Measurements from ENCODE around the gene C2orf76. TPM values are rescaled to one million over a fixed set of nuclear protein-coding genes. Genes with fewer than 3 reads are reported as not detected.

C2orf76 gene
- total and polyA plus RNA-seq, 3 experiments from 2014 or later = 16.5 to 24.7 (median 19.6) TPM

- peaks cover 0 to 21% (median 20%) of the 10 kb centered on the region in 3 donors for H3K36me3 Mint-ChIP-seq
- no peaks in the 10 kb centered on the region for H3K4me1 Mint-ChIP-seq
- no peaks in the 10 kb centered on the region for H3K27me3 Mint-ChIP-seq
- ChIA-PET CTCF (interaction anchor here (0.7 kb wide), 1 partner anchor 10 kb away, joined by 3 read pairs; no protein-coding TSS in a partner anchor), POLR2A (no interaction called here)
- no peaks in the 10 kb centered on the region for H3K9me3 ChIP-seq (ENCODE audit: low read length)
- no peak overlapping the region for H3K27ac ChIP-seq (ENCODE audit: low read depth, low read length)
- DNase-seq = no peak
- no peaks in the 10 kb centered on the region for H3K4me1 ChIP-seq (ENCODE audit: insufficient read depth, low read length)
- no peaks in the 10 kb centered on the region for H3K27me3 ChIP-seq (ENCODE audit: insufficient read depth, low read length, poor library complexity, severe bottlenecking)
- no peaks in the 10 kb centered on the region for H3K9me3 Mint-ChIP-seq
- no peaks in the 10 kb centered on the region for H3K36me3 ChIP-seq (ENCODE audit: insufficient read depth, low read length)
- no peak overlapping the region for H3K4me3 ChIP-seq (ENCODE audit: low read length)
- no peak overlapping the region for H3K27ac Mint-ChIP-seq
- H3K4me3 Mint-ChIP-seq = no peak overlapping the region
Measured at GRCh38 chr2:119308793-119309330, 57.8 kb downstream of the C2orf76 start.

DNA sequence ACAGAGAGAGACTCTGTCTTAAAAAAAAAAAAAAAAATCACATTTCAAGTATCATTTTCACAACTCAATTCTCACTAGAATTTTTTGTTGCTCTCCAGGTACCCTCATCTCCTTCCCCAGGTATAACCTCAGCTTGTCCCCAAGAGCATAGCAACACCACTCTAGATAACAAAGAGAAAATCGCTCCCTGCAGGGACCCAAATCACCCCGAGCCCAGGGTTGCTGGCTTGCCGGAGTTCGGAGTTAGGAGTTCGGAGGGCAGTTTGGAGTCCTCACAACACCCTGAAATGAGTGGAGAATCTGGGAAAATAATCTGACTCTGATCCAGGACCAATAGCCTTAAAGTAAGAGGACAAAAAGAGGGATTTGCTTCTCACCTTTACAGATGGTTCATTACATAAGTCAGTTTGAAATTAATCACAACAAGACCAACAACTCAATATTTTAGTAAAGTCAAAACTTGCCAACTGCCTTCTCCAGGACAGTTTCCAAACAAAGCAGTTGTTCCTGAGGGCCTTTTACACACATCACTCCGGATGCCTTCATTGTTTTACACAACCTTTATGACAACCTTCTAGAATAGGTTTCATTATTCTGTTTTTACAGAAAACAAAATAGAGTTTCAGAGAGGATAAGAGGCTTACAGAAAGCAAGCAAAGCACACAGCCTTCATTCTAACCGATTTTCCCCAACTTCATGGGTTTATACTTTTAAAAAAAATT is 59.1 kb downstream of the C2orf76 start:
- H3K36me3 ChIP-seq (ENCODE audit: insufficient read depth, low read length) = no peaks in the 10 kb centered on the region
- no peaks in the 10 kb centered on the region for H3K9me3 ChIP-seq (ENCODE audit: low read length)
- H3K9me3 Mint-ChIP-seq = no peaks in the 10 kb centered on the region
- H3K27me3 ChIP-seq (ENCODE audit: insufficient read depth, low read length, poor library complexity, severe bottlenecking) = no peaks in the 10 kb centered on the region
- no peaks in the 10 kb centered on the region for H3K27me3 Mint-ChIP-seq
- CTCF ChIA-PET = no interaction called here
- H3K4me1 Mint-ChIP-seq = no peaks in the 10 kb centered on the region
- no peak overlapping the region for H3K4me3 Mint-ChIP-seq
- no peaks in the 10 kb centered on the region for H3K4me1 ChIP-seq (ENCODE audit: insufficient read depth, low read length)
- no peak overlapping the region for H3K27ac Mint-ChIP-seq
- no peak overlapping the region for H3K4me3 ChIP-seq (ENCODE audit: low read length)
- POLR2A ChIA-PET = no interaction called here
- peaks cover 0 to 21% (median 20%) of the 10 kb centered on the region in 3 donors for H3K36me3 Mint-ChIP-seq
- no peak overlapping the region for H3K27ac ChIP-seq (ENCODE audit: low read depth, low read length)
- no peak for DNase-seq

GRCh38 chr2:119306196-119306590 is 60.4 kb downstream of the C2orf76 start:
- Histone ChIP-seq H3K4me3 (ENCODE audit: low read length) (no peak overlapping the region), H3K27me3 (ENCODE audit: insufficient read depth, low read length, poor library complexity, severe bottlenecking) (no peaks in the 10 kb centered on the region), H3K36me3 (ENCODE audit: insufficient read depth, low read length) (no peaks in the 10 kb centered on the region), H3K9me3 (ENCODE audit: low read length) (no peaks in the 10 kb centered on the region), H3K4me1 (ENCODE audit: insufficient read depth, low read length) (no peaks in the 10 kb centered on the region), H3K27ac (ENCODE audit: low read depth, low read length) (no peak overlapping the region)
- POLR2A ChIA-PET = no interaction called here
- Mint-ChIP-seq H3K9me3 (no peaks in the 10 kb centered on the region), H3K27ac (no peak overlapping the region), H3K36me3 (peaks cover 0 to 17% (median 12%) of the 10 kb centered on the region in 3 donors), H3K4me1 (no peaks in the 10 kb centered on the region), H3K27me3 (no peaks in the 10 kb centered on the region), H3K4me3 (no peak overlapping the region)
- no peak for DNase-seq
- CTCF ChIA-PET = no interaction called here

- no peaks in the 10 kb centered on the region for H3K36me3 ChIP-seq (ENCODE audit: insufficient read depth, low read length)
- Mint-ChIP-seq H3K4me3 (no peak overlapping the region), H3K36me3 (peaks cover 0 to 13% (median 8%) of the 10 kb centered on the region in 3 donors), H3K9me3 (no peaks in the 10 kb centered on the region), H3K4me1 (no peaks in the 10 kb centered on the region), H3K27me3 (no peaks in the 10 kb centered on the region), H3K27ac (no peak overlapping the region)
- ChIA-PET CTCF (no interaction called here), POLR2A (no interaction called here)
- no peak overlapping the region for H3K27ac ChIP-seq (ENCODE audit: low read depth, low read length)
- H3K4me1 ChIP-seq (ENCODE audit: insufficient read depth, low read length) = no peaks in the 10 kb centered on the region
- no peak for DNase-seq
- no peak overlapping the region for H3K4me3 ChIP-seq (ENCODE audit: low read length)
- H3K9me3 ChIP-seq (ENCODE audit: low read length) = no peaks in the 10 kb centered on the region
- no peaks in the 10 kb centered on the region for H3K27me3 ChIP-seq (ENCODE audit: insufficient read depth, low read length, poor library complexity, severe bottlenecking)
Measured at GRCh38 chr2:119305497-119306195, 61.0 kb downstream of the C2orf76 start.

- H3K36me3 ChIP-seq (ENCODE audit: insufficient read depth, low read length) = no peaks in the 10 kb centered on the region
- no peak for DNase-seq
- Mint-ChIP-seq H3K4me1 (no peaks in the 10 kb centered on the region), H3K36me3 (peaks cover 4 to 12% (median 5%) of the 10 kb centered on the region in 3 donors), H3K4me3 (no peak overlapping the region), H3K9me3 (no peaks in the 10 kb centered on the region), H3K27ac (no peak overlapping the region), H3K27me3 (no peaks in the 10 kb centered on the region)
- H3K27ac ChIP-seq (ENCODE audit: low read depth, low read length) = no peak overlapping the region
- ChIA-PET POLR2A (no interaction called here), CTCF (no interaction called here)
- no peaks in the 10 kb centered on the region for H3K4me1 ChIP-seq (ENCODE audit: insufficient read depth, low read length)
- H3K9me3 ChIP-seq (ENCODE audit: low read length) = no peaks in the 10 kb centered on the region
- H3K4me3 ChIP-seq (ENCODE audit: low read length) = no peak overlapping the region
- no peaks in the 10 kb centered on the region for H3K27me3 ChIP-seq (ENCODE audit: insufficient read depth, low read length, poor library complexity, severe bottlenecking)
Measured at GRCh38 chr2:119304847-119305246, 61.8 kb downstream of the C2orf76 start.

GRCh38 chr2:119301413-119301812 is 65.2 kb downstream of the C2orf76 start:
- POLR2A ChIA-PET = no interaction called here

GRCh38 chr2:119295688-119296375 is 70.8 kb downstream of the C2orf76 start:
- Mint-ChIP-seq H3K4me1 (peaks cover 0 to 4% (median 3%) of the 10 kb centered on the region in 3 donors), H3K36me3 (peaks cover 0 to 5% (median 0%) of the 10 kb centered on the region in 3 donors), H3K27me3 (no peaks in the 10 kb centered on the region), H3K4me3 (no peak overlapping the region), H3K27ac (no peak overlapping the region), H3K9me3 (no peaks in the 10 kb centered on the region)
- H3K9me3 ChIP-seq (ENCODE audit: low read length) = no peaks in the 10 kb centered on the region
- no peaks in the 10 kb centered on the region for H3K36me3 ChIP-seq (ENCODE audit: insufficient read depth, low read length)
- ChIA-PET POLR2A (no interaction called here), CTCF (no interaction called here)
- H3K27me3 ChIP-seq (ENCODE audit: insufficient read depth, low read length, poor library complexity, severe bottlenecking) = no peaks in the 10 kb centered on the region
- no peak for DNase-seq
- no peaks in the 10 kb centered on the region for H3K4me1 ChIP-seq (ENCODE audit: insufficient read depth, low read length)
- H3K27ac ChIP-seq (ENCODE audit: low read depth, low read length) = no peak overlapping the region
- H3K4me3 ChIP-seq (ENCODE audit: low read length) = no peak overlapping the region

More at GRCh38 chr2:119301413-119301812, 65.2 kb downstream of the C2orf76 start:
- Mint-ChIP-seq H3K4me3 (no peak overlapping the region), H3K9me3 (no peaks in the 10 kb centered on the region), H3K4me1 (no peaks in the 10 kb centered on the region), H3K36me3 (peaks cover 4 to 5% (median 4%) of the 10 kb centered on the region in 3 donors), H3K27ac (no peak overlapping the region), H3K27me3 (no peaks in the 10 kb centered on the region)
- DNase-seq = no peak
- no peaks in the 10 kb centered on the region for H3K9me3 ChIP-seq (ENCODE audit: low read length)
- H3K4me3 ChIP-seq (ENCODE audit: low read length) = no peak overlapping the region
- H3K27me3 ChIP-seq (ENCODE audit: insufficient read depth, low read length, poor library complexity, severe bottlenecking) = no peaks in the 10 kb centered on the region
- H3K27ac ChIP-seq (ENCODE audit: low read depth, low read length) = no peak overlapping the region
- H3K36me3 ChIP-seq (ENCODE audit: insufficient read depth, low read length) = no peaks in the 10 kb centered on the region
- CTCF ChIA-PET = interaction anchor here (1.4 to 1.6 kb wide), 2 partner anchors 10 to 11 kb away, joined by 3 to 5 read pairs; no protein-coding TSS in a partner anchor
- no peaks in the 10 kb centered on the region for H3K4me1 ChIP-seq (ENCODE audit: insufficient read depth, low read length)

- Histone ChIP-seq H3K36me3 (ENCODE audit: insufficient read depth, low read length) (no peaks in the 10 kb centered on the region), H3K4me1 (ENCODE audit: insufficient read depth, low read length) (no peaks in the 10 kb centered on the region), H3K4me3 (ENCODE audit: low read length) (no peak overlapping the region), H3K27me3 (ENCODE audit: insufficient read depth, low read length, poor library complexity, severe bottlenecking) (no peaks in the 10 kb centered on the region), H3K9me3 (ENCODE audit: low read length) (no peaks in the 10 kb centered on the region), H3K27ac (ENCODE audit: low read depth, low read length) (no peak overlapping the region)
- H3K4me3 Mint-ChIP-seq = no peak overlapping the region
- no peaks in the 10 kb centered on the region for H3K9me3 Mint-ChIP-seq
- ChIA-PET CTCF (no interaction called here), POLR2A (no interaction called here)
- no peaks in the 10 kb centered on the region for H3K27me3 Mint-ChIP-seq
- DNase-seq = no peak
- H3K27ac Mint-ChIP-seq = no peak overlapping the region
- H3K4me1 Mint-ChIP-seq = peaks cover 0 to 5% (median 3%) of the 10 kb centered on the region in 3 donors
- H3K36me3 Mint-ChIP-seq = no peaks in the 10 kb centered on the region
Measured at GRCh38 chr2:119294671-119295070, 72.0 kb downstream of the C2orf76 start.
